ENCODE measurements around the gene SGPP2. TPM values are rescaled to one million over a fixed set of nuclear protein-coding genes. Genes with fewer than 3 reads are reported as not detected.

SGPP2 gene
- total RNA-seq, 2 experiments from 2014 or later: 9.4 to 12.1 TPM

- ChIA-PET CTCF (no interaction called here), POLR2A (interaction anchor here (0.6 kb wide), 1 partner anchor 60 kb away, joined by 3 read pairs; no protein-coding TSS in a partner anchor)
- H3K4me1 Mint-ChIP-seq: no peaks in the 10 kb centered on the region
- no peaks in the 10 kb centered on the region for H3K27me3 Mint-ChIP-seq
- no peak for ATAC-seq
- no peak overlapping the region for H3K27ac Mint-ChIP-seq
- no peak for DNase-seq
- no peaks in the 10 kb centered on the region for H3K9me3 Mint-ChIP-seq (ENCODE audit: low read depth)
- peaks cover 74% of the 10 kb centered on the region for H3K36me3 Mint-ChIP-seq (ENCODE audit: low read depth)
- intact Hi-C loops (cut with DNase I, micrococcal nuclease): no loop called here
- H3K4me3 Mint-ChIP-seq: no peak overlapping the region
Observed at GRCh38 chr2:222595581-222595980, 171.2 kb downstream of the SGPP2 start.

- Mint-ChIP-seq H3K27me3 (no peaks in the 10 kb centered on the region), H3K9me3 (ENCODE audit: low read depth) (no peaks in the 10 kb centered on the region), H3K4me3 (no peak overlapping the region), H3K36me3 (ENCODE audit: low read depth) (peaks cover 59% of the 10 kb centered on the region), H3K27ac (no peak overlapping the region), H3K4me1 (no peaks in the 10 kb centered on the region)
- ATAC-seq (no peak), DNase-seq (no peak)
- POLR2A ChIA-PET: no interaction called here
- CTCF ChIA-PET: interaction anchor here (1.1 to 2.4 kb wide), 2 partner anchors 16 to 38 kb away, joined by 4 to 10 read pairs; no protein-coding TSS in a partner anchor
- intact Hi-C loops (cut with DNase I, micrococcal nuclease): no loop called here
Observed at GRCh38 chr2:222598611-222599010, 174.3 kb downstream of the SGPP2 start.

- Mint-ChIP-seq H3K27me3 (no peaks in the 10 kb centered on the region), H3K4me1 (no peaks in the 10 kb centered on the region), H3K4me3 (no peak overlapping the region), H3K36me3 (ENCODE audit: low read depth) (peaks cover 38% of the 10 kb centered on the region), H3K9me3 (ENCODE audit: low read depth) (no peaks in the 10 kb centered on the region), H3K27ac (no peak overlapping the region)
- intact Hi-C loops (cut with DNase I, micrococcal nuclease): no loop called here
- ATAC-seq (no peak), DNase-seq (no peak)
- CTCF ChIA-PET: interaction anchor here (1.1 kb wide), 1 partner anchor 9 kb away, joined by 3 read pairs; no protein-coding TSS in a partner anchor
- POLR2A ChIA-PET: interaction anchor here (0.7 kb wide), 1 partner anchor 48 kb away, joined by 9 read pairs; no protein-coding TSS in a partner anchor
Observed at GRCh38 chr2:222603501-222603900, 179.2 kb downstream of the SGPP2 start.

- no peak overlapping the region for H3K4me3 Mint-ChIP-seq
- no peaks in the 10 kb centered on the region for H3K27me3 Mint-ChIP-seq
- ATAC-seq (no peak), DNase-seq (no peak)
- intact Hi-C loops (cut with DNase I, micrococcal nuclease): no loop called here
- H3K9me3 Mint-ChIP-seq (ENCODE audit: low read depth): no peaks in the 10 kb centered on the region
- H3K36me3 Mint-ChIP-seq (ENCODE audit: low read depth): peaks cover 33% of the 10 kb centered on the region
- ChIA-PET CTCF (interaction anchor here (0.9 to 2.1 kb wide), 3 partner anchors 10 to 287 kb away, joined by 3 to 6 read pairs (median 3); no protein-coding TSS in a partner anchor), POLR2A (interaction anchor here (0.6 kb wide), 1 partner anchor 11 kb away, joined by 3 read pairs; no protein-coding TSS in a partner anchor)
- H3K27ac Mint-ChIP-seq: no peak overlapping the region
- no peaks in the 10 kb centered on the region for H3K4me1 Mint-ChIP-seq
Observed at GRCh38 chr2:222604749-222605515, 180.6 kb downstream of the SGPP2 start.

- intact Hi-C loops (cut with DNase I, micrococcal nuclease): no loop called here
- no peaks in the 10 kb centered on the region for H3K4me1 Mint-ChIP-seq
- peaks cover 31% of the 10 kb centered on the region for H3K36me3 Mint-ChIP-seq (ENCODE audit: low read depth)
- ChIA-PET CTCF (interaction anchor here (1.0 to 2.1 kb wide), 4 partner anchors 8 to 288 kb away, joined by 3 to 6 read pairs (median 3); no protein-coding TSS in a partner anchor), POLR2A (interaction anchor here (0.6 kb wide), 1 partner anchor 565 kb away, joined by 4 read pairs; no protein-coding TSS in a partner anchor)
- no peak for ATAC-seq
- H3K27me3 Mint-ChIP-seq: no peaks in the 10 kb centered on the region
- H3K27ac Mint-ChIP-seq: no peak overlapping the region
- no peak for DNase-seq
- H3K4me3 Mint-ChIP-seq: no peak overlapping the region
- H3K9me3 Mint-ChIP-seq (ENCODE audit: low read depth): no peaks in the 10 kb centered on the region
Observed at GRCh38 chr2:222606306-222606705, 182.0 kb downstream of the SGPP2 start.

GRCh38 chr2:222608081-222608480, 183.7 kb downstream of the SGPP2 start:
- DNase-seq (no peak), ATAC-seq (no peak)
- CTCF ChIA-PET: no interaction called here
- peaks cover 37% of the 10 kb centered on the region for H3K36me3 Mint-ChIP-seq (ENCODE audit: low read depth)
- H3K9me3 Mint-ChIP-seq (ENCODE audit: low read depth): no peaks in the 10 kb centered on the region
- H3K27ac Mint-ChIP-seq: no peak overlapping the region
- no peaks in the 10 kb centered on the region for H3K4me1 Mint-ChIP-seq
- intact Hi-C loops (cut with DNase I, micrococcal nuclease): no loop called here
- H3K27me3 Mint-ChIP-seq: no peaks in the 10 kb centered on the region
- H3K4me3 Mint-ChIP-seq: no peak overlapping the region
- POLR2A ChIA-PET: no interaction called here

GRCh38 chr2:222609381-222609780, 185.0 kb downstream of the SGPP2 start:
- ChIA-PET POLR2A (no interaction called here), CTCF (interaction anchor here (0.6 kb wide), 1 partner anchor 83 kb away, joined by 5 read pairs; no protein-coding TSS in a partner anchor)
- Mint-ChIP-seq H3K36me3 (ENCODE audit: low read depth) (peaks cover 39% of the 10 kb centered on the region), H3K27ac (no peak overlapping the region), H3K4me3 (no peak overlapping the region), H3K4me1 (no peaks in the 10 kb centered on the region), H3K9me3 (ENCODE audit: low read depth) (no peaks in the 10 kb centered on the region), H3K27me3 (no peaks in the 10 kb centered on the region)
- ATAC-seq (no peak), DNase-seq (no peak)
- intact Hi-C loops (cut with DNase I, micrococcal nuclease): no loop called here

Other genes starting within 250 kb of the SGPP2 start
- gene PAX3, start 125.5 kb upstream of the SGPP2 start, total RNA-seq: not detected
- 10 to 100 TPM; 56.3 to 58.5 TPM for gene FARSB, start 231.5 kb downstream of the SGPP2 start, total RNA-seq
- gene MOGAT1, start 247.1 kb downstream of the SGPP2 start, total RNA-seq: not detected

Data from activated CD4-positive, alpha-beta T cell treated with anti-CD3 and anti-CD28 coated beads for 36 hours (primary cell).